Activated CD4-positive, alpha-beta T cell treated with anti-CD3 and anti-CD28 coated beads for 4 hours (primary cell): Measurements from ENCODE around the gene FGD3.
A peak's percentile ranks its signal among the peaks of the same experiment; 100 is the strongest.

ENCODE experiments used
- DNase-seq, 2 donors: peaks; one replicate each; pipeline ENCODE4 v3.0.0-alpha.2; 2020

FGD3 gene

DNA sequence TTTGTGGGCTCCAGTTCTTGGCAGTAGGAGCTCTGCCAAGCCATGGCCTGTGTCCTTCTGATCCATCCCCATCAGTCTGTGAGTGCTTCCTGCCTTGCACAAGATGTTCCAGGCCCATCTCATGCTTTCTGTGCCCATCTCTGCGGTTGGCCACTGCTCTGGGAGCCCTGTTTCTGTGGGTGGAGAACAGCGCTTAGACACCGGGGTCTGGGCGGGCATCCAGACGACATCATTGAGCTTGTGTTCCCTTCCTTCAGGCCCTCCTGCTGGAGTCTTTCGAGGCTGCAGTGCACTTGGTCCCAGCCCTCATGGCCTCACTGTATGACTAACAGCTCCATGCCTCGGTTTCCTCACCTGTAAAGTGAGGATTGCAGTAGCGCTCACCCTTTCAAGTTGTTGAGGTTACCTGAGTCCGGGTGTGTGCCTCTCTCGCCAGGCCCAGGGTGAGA, 133.8 kb downstream of the FGD3 start:
- no peak for DNase-seq

DNA sequence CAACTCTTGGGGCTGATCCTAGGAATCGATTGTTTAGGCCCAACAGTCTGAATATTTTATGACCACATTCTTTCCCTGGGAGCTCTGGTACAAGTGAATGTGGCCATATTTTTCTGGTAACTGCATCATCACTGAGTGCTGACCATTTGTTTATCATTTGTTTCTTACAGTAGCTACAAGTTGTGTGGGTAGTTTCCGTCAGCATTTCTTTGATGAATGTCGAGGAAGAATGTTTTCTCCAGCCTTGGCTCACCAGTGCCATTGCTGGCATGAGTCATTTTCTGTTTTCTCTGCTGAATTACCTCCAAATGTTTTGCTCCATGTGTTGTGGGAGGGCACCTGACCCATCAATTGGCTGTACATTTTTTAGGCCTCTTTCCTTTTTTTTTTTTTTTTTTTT, 134.6 kb downstream of the FGD3 start:
- DNase-seq: peak in 1 of 2 donors; percentile 0

GRCh38 chr9:93082841-93083411, 135.6 kb downstream of the FGD3 start:
- peak in 1 of 2 donors; percentile 1 for DNase-seq

- DNase-seq: peak; percentile 32 to 42
Measured at GRCh38 chr9:93083592-93084470, 136.5 kb downstream of the FGD3 start.

DNA sequence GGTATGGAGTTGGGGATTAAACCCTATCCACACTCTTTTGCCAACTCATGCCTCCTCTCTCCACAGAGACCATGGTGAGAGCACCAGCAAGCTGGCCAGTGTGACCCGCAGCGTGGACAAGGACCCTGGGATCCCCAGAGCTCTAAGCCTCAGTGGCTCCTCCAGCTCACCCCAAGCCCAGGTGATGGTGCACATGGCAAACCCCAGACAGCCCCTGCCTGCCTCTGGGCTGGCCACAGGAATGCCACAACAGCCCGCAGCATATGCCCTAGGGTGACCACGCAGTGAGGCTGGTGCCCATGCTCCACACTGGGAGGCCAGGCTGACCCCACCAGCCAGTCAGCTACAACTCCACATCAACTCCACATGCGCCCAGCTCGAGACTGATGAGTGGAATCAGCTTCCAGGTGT, 137.2 kb downstream of the FGD3 start:
- peak in 1 of 2 donors; percentile 0 for DNase-seq

GRCh38 chr9:93085676-93086075, 138.4 kb downstream of the FGD3 start:
- DNase-seq: peak in 1 of 2 donors; percentile 0
